Measurements from ENCODE around the gene GNB1. TPM values are rescaled to one million over a fixed set of nuclear protein-coding genes. Genes with fewer than 3 reads are reported as not detected.

GNB1 gene
- total RNA-seq, 2 donors from 2014 or later: 267 to 358 TPM

DNA sequence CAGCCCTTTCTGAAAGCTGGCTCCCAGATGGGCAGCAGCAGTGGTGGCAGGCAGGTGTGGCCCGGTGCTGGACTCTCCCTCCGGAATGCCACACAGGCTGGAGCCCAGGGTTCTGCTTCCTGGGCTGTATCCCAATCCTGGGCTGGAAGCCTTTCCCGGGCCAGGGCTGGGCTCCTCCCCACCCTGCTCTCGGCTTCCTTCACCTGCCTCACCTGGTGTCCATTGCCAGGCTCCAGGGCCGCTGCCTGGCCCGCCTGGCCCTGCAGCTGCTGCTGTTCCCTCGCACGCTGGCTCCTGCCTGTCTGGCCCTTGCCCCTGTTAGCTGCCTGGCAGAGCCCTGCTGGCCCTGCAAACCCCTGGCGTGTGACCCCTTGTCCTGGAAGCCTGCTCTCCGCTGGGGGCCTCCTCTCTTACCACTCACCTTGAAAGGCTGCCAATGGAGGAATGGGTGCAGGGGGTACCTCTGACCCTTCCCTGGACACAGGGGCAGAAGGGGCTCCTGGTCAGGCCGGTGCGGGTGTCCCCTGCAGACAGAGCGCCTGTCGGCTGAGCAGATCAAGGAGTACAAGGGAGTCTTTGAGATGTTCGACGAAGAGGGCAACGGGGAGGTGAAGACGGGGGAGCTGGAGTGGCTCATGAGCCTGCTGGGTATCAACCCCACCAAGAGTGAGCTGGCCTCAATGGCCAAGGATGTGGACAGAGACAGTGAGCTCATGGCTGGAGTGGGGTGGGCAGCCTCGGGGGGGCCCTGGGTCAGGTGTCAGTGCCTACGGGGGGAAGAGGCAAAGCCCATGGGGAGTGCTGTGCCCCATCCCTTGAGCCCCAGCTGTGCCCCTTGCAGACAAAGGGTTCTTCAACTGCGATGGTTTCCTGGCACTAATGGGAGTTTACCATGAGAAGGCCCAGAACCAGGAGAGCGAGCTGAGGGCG is 25.3 kb upstream of the GNB1 start:
- H3K9me3 Mint-ChIP-seq: no peaks in the 10 kb centered on the region
- no peaks in the 10 kb centered on the region for H3K36me3 Mint-ChIP-seq
- DNase-seq (ENCODE audit: low spot score in 2 of 2) (no peak), ATAC-seq (no peak)
- no peak overlapping the region for H3K27ac Mint-ChIP-seq

DNA sequence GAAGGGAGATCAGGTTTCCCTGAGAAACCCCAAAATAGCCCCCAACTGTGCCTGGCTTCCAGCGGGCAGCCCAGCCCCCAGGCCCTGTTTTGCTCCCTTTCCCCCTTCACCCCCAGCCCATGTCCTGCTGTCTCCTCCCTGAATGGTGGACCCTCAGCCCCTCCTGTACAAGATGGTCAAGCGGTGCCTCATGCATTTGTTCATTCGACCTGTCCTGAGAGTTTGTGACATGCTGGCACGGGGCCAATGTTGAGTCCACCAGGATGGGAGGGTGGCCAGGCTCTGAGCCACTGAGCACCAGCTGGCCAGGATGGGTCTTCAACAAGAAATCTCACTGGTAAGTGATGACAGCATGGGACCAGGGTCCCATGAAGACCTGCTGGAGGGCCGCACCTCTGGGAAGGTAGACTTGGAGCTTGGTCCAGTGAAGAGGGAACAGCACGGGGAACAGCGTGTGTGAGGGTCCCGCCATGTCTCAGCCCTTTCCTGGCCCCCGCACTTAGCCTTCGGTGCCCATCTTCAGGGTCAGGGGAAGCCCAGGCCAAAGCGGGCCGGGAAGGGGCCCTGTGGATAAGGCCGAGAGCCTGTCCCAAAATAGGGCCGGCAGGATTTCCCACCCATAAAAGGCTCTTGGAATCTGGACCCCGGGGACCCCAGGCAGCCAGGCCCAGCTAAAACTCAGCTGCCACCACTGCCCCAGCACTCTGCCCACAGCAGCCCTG is 24.2 kb upstream of the GNB1 start, which contains the start of gene CALML6:
Gene CALML6, plus strand, starts transcription at position 290 of the 722 bp plus-strand sequence. Its CDS starts 21 bp downstream, at position 311.
- Mint-ChIP-seq H3K9me3 (no peaks in the 10 kb centered on the region), H3K36me3 (no peaks in the 10 kb centered on the region), H3K27ac (no peak within 1 kb of the TSS)
- ATAC-seq (no peak), DNase-seq (ENCODE audit: low spot score in 2 of 2) (no peak)

DNA sequence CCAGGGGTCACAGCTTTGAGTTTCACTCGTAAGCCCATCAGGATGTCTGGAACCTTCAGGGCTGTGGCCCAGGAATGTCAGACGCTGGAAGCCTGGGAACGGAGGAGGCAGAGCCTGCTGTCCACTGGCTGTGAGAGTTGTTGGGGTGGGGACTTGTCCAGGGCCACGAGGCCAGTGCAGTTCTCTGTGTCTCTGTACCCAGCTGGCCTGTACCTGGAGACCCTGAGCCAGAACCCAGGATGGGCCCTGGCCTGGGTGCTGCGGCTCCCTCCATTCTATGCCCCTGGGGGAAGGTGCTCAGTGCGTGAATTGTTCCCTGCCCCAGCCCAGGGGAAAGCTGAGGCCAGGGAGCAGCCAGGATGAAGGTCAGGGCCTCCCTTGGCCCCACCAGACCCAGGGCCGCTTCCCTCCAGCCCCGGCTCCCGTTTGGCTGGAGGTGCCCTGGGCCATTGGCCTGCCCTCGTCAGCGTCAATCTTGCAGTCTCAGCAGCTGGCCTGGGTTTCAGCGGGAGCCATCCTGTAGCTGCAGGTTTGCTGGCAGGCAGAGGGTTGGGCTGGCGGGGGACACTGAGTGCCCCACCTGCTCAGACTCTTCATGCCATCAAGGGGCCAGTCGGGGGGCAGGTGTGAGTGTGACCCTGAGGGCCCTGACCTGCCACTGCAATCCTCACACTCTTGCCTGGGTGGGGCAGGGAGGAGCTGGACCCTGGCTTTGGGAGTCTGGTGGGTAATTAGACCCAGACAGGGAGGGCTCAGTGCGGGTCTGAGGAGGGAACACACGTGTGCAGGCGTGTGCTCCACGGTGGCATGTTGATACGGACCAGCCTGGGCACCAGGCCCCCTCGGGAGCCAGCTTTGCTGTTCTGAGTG is 23.4 kb upstream of the GNB1 start:
- DNase-seq (ENCODE audit: low spot score in 2 of 2) (no peak), ATAC-seq (no peak)
- H3K9me3 Mint-ChIP-seq: no peaks in the 10 kb centered on the region

DNA sequence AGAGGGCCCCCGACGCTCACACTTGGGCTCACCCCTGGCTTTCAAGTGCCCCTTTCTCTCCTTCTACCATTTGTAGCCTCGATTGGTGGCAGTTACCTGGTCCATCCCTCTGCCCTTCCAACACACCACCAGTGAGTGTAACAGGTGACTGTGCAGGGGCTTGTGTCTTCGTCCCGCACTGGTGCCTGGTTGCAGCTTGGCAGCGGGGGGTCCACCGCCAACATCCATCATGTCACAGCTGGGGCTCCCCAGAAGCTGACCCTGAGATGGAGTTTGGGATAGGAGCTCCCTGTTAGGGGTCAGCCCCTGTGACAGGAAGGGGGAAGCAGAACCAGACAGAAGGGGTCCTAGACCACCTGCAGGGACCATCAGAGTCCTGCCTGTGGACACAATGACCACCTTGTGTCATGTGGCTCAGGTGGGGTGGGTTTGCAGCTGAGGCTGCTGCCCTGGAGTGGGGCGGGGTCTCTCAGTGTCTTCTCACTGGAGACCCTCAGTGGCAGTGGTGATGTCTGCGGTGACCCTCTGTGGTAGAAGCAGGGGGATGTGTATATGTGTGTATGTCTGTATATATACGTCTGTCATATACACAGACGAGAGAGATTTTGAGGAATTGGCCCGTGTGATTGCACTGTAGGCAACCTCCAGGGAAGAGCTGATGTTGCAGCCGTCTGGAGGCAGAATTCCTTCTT is 20.6 kb upstream of the GNB1 start:
- no peaks in the 10 kb centered on the region for H3K9me3 Mint-ChIP-seq
- ATAC-seq (no peak), DNase-seq (ENCODE audit: low spot score in 2 of 2) (no peak)
- no peak overlapping the region for H3K27ac Mint-ChIP-seq
- H3K36me3 Mint-ChIP-seq: no peaks in the 10 kb centered on the region

More for the DNA sequence above, 23.4 kb upstream of the GNB1 start:
- Mint-ChIP-seq H3K36me3 (no peaks in the 10 kb centered on the region), H3K27ac (no peak overlapping the region)

DNA sequence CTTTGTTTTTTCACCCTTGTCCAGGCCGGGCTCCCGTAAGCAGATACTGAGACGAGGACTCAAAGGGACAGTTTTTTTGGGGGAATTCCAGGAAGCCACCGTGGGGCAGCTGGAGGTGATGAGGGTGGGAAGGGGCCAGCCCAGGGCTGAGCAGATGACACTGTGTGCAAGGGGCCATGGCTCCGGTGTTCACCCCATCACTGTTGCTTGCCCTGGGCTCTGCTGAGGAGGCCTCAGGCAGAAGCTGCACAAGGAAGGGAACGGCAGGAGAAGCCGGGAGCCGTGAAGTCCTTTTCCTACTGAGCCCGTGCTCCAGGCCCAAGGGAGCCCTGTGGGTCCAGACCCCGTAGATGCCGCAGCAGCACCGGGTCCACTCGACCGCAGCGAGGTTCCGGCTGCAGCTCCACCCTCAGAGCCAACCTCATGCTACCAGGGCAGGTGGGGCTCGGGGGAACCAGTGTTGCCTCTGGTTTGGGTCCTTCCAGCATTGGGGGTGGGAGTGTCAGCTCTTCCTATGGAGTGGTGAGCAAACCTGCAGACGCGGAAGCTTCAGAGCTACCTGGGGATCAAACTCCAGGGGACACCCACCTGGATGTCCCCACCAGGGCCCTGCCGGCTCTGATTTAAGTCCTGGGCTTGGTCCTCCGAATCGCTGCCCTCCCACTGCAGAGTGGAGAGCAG is 19.9 kb upstream of the GNB1 start:
- H3K9me3 Mint-ChIP-seq: no peaks in the 10 kb centered on the region
- no peak for ATAC-seq
- H3K27ac Mint-ChIP-seq: peak overlapping the region in 1 of 2 donors; percentile 90
- H3K36me3 Mint-ChIP-seq: no peaks in the 10 kb centered on the region
- DNase-seq (ENCODE audit: low spot score in 2 of 2): no peak

DNA sequence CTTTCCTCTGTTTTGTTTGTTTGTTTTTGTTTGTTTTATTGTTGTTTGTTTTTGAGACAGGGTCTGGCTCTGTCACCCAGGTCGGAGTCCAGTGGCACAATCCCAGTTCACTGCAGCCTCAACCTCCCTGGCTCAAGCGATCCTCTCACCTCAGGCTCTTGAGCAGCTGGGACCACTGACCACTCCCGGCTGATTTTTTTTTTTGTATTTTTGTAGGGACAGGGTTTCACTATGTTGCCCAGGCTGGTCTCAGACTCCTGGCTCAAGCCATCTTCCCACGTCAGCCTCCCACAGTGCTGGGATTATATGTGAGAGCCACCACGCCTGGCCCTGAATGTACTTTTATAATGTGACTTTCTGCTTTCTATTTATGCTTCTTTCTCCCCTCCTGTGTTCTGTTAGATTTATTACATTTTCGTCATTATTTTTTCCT is 19.2 kb upstream of the GNB1 start:
- no peaks in the 10 kb centered on the region for H3K9me3 Mint-ChIP-seq
- ATAC-seq: no peak
- peak overlapping the region; percentile 33 to 90 for H3K27ac Mint-ChIP-seq

DNA sequence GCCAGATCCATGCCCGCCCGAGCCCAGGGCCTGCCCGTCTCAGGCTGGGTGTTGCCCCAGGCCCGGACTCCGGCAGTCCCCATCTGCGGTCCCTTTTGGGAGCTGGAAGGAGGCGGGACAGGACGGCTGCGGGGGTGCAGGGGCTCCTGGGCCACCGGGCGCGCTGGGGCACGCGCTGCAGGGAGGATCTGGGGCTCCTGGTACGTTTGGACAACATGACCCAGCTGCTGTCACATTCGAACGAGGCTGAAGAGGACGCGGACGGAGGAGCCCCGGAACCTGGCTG is 17.6 kb upstream of the GNB1 start:
- Mint-ChIP-seq H3K9me3 (no peaks in the 10 kb centered on the region), H3K27ac (peak overlapping the region in 1 of 2 donors; percentile 81), H3K36me3 (no peaks in the 10 kb centered on the region)
- DNase-seq (ENCODE audit: low spot score in 2 of 2): no peak
- peak; percentile 9 to 12 for ATAC-seq

More for the DNA sequence above, 19.2 kb upstream of the GNB1 start:
- H3K36me3 Mint-ChIP-seq: no peaks in the 10 kb centered on the region
- DNase-seq (ENCODE audit: low spot score in 2 of 2): no peak

DNA sequence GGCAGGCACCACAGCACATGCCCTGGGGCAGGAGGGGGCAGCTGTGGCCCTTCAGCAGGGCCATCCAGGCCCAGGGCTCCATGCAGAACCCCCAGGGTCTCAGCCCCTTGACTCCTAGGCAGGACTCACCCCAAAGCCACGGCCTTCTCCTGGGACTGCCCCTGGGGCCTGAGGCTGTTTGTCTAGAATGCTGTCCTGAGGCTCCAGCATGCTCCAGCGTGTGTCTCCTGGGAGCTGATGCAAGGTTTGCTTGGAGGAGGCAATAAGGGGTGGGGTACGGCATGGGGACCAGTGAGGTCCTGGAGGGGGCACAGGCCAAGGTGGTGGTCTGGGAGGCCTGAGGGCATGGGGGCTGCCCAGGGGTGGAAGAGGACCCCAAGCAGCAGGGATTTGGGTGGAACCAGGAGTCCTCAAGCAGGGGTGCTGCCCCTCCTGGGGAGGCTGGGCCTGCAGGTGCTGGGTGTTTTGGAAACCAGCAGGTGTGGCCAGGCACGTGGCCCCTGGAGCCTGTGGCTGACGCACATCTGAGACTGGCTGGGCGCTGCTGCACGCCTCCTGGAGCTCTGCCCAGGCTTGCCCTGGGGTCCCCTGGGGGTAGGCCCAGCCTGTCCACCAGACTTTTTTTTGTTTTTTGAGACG is 16.3 kb upstream of the GNB1 start:
- Mint-ChIP-seq H3K36me3 (no peaks in the 10 kb centered on the region), H3K27ac (peak overlapping the region in 1 of 2 donors; percentile 81), H3K9me3 (no peaks in the 10 kb centered on the region)
- DNase-seq (ENCODE audit: low spot score in 2 of 2): no peak
- no peak for ATAC-seq

DNA sequence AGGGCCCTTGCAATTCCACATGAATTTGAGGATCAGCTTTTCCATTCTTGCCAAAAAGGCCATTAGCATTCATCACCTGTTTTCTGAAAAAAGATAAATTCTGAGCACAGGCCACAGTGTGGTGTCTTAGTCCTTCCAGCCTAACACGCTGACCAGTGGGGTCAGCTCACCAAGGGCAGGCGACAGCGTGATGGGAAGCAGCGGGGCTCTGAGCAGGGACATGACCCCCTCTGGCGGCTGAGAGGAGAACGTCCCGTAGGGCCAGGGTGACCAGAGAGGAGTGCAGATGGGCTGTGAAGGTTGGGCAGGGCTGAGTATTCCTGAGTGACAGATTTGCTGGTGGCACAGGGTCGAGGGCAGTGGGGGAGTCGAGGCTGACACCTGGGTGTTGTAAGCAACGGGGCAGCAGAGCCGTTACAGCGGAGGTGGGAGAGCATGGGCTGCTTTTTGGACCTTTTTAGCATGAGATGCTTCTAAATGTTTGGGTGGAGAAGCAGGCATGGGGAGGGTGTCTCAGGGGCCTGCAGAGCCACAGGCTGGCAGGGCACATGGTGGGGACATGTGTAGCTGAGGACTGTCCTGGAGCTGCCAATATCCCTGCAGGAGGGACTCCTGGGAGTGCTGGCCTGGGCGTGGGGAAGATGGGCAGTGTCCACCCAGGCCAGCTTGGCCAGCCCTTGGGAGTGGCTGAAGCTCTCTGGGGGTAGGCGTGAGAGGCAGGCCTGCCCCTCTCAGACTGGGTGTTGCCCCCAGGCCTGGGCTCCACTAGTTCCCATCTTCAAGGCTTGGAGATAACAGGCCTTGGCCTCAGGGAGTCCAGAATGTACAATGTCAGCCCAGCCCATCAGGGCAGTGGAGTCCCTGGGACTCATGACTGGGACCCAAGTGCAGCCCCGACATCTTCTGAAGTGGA is 15.6 kb upstream of the GNB1 start:
- H3K36me3 Mint-ChIP-seq: no peaks in the 10 kb centered on the region
- peak overlapping the region in 1 of 2 donors; percentile 10 for H3K27ac Mint-ChIP-seq
- peak; percentile 78 to 81 for DNase-seq (ENCODE audit: low spot score in 2 of 2)
- ATAC-seq: peak; percentile 47 to 64
- no peaks in the 10 kb centered on the region for H3K9me3 Mint-ChIP-seq

DNA sequence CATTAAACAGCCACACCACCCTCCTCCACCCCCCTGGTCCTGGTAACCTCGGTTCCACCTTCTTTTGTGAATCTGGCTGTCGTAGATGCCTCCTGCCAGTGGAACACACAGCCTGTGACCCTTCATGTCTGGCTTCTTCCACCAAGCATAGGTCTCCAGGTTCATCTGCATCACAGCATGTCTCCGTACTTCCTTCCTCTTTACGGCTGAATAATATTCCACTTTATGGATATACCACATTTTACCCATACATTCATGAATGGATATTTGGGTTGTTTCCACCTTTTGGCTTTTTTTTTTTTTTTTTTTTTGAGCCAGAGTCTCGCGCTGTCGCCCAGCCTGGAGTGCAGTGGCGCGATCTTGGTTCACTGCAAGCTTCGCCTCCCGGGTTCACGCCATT is 12.3 kb upstream of the GNB1 start:
- Mint-ChIP-seq H3K27ac (no peak overlapping the region), H3K9me3 (no peaks in the 10 kb centered on the region), H3K36me3 (no peaks in the 10 kb centered on the region)
- ATAC-seq (no peak), DNase-seq (ENCODE audit: low spot score in 2 of 2) (no peak)

DNA sequence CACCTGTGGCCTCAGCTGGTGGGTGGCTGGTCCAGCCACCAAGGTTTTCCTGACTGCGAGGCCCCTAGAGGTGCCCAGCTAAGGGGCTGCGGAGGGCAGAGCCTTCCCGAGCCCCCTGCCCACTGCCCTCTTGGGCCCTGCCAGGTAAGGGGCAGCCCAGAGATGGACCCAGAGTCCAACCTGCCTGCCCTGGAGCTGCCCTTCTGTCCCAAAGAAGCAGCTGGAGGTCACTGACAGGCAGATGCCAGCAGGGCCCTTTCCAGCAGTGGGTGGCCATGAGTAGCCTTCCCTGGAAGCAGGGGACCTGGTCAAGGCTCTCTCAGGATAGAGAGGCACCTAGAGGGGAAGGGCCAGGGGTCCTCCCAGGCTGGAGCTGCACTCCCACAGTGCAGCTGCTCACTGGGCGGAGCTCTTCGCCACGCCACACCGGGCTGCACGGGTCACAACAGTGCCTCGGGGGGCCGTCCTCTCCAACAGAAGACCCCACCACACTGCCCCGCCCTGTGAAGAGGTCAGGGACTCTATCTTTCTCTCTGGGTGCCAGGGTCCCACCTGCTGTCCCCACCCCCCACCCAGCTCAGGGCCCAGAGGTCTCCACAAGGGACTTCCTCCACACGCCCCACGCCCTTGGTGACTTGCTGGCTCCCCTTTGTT is 10.9 kb upstream of the GNB1 start:
- H3K36me3 Mint-ChIP-seq: no peaks in the 10 kb centered on the region
- DNase-seq (ENCODE audit: low spot score in 2 of 2) (no peak), ATAC-seq (no peak)
- H3K9me3 Mint-ChIP-seq: no peaks in the 10 kb centered on the region
- no peak overlapping the region for H3K27ac Mint-ChIP-seq

DNA sequence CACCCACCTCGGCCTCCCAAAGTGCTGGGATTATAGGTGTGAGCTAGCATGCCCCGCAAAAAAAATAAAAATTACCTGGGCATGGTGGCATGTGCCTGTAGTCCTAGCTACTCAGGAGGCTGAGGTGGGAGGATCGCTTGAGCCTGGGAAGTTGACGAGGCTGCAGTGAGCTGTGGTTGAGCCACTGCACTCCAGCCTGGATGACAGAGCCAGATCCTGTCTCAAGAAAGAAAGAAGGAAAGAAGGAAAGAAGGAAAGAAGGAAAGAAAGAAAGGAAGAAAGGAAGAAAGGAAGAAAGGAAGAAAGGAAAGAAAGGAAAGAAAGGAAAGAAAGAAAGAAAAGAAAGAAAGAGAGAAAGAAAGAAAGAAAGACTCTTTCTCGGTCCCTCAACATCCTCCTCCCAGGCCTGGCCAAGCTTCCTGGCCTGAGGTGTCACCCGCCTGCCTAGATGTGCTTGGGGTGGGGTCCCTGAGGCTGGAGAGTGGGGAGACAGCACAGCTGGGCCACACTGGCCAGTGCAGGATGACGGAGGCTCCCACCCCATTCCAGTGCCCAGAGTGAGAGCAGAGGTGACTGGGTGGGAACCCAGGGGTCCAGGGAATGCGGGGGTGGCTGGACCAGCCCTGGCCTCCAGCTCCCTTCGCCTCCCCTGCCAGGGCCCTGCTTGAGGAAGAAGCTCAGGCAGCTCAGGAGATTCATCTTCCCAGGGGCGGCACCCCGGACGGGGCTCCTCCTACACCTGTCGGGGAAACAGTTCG is 10.2 kb upstream of the GNB1 start:
- no peak for ATAC-seq
- H3K9me3 Mint-ChIP-seq: no peaks in the 10 kb centered on the region
- no peak for DNase-seq (ENCODE audit: low spot score in 2 of 2)
- H3K36me3 Mint-ChIP-seq: no peaks in the 10 kb centered on the region
- H3K27ac Mint-ChIP-seq: peak overlapping the region in 1 of 2 donors; percentile 6

DNA sequence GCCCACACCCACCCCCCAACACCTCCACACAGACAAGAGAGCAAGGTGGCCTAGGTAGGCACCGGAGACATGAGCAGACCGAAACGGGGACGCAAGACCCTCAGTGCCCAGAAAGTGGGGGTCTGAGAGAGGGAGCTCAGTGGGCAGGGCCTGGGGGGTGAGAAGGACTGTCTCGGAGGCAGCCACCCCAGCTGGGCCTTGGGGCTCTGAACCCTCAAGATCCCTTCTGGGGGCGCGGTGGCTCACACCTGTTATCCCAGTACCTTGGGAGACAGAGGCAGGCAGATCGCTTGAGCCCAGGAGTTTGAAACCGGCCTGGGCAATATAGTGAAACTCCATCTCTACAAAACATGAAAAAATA is 9.1 kb upstream of the GNB1 start:
- Mint-ChIP-seq H3K27ac (no peak overlapping the region), H3K9me3 (no peaks in the 10 kb centered on the region), H3K36me3 (no peaks in the 10 kb centered on the region)
- ATAC-seq (no peak), DNase-seq (ENCODE audit: low spot score in 2 of 2) (no peak)

Measured in activated naive CD4-positive, alpha-beta T cell treated with anti-CD3 and anti-CD28 coated beads, Interleukin-2, amount 50 U/mL, for 72 hours (primary cell).